Measurements from ENCODE around the gene CSK.
"Not testable (repeated sequence)": the region's sequence is repeated elsewhere in the genome, so short reads cannot be mapped to it uniquely, and the experiment has no call there.

CSK gene

DNA sequence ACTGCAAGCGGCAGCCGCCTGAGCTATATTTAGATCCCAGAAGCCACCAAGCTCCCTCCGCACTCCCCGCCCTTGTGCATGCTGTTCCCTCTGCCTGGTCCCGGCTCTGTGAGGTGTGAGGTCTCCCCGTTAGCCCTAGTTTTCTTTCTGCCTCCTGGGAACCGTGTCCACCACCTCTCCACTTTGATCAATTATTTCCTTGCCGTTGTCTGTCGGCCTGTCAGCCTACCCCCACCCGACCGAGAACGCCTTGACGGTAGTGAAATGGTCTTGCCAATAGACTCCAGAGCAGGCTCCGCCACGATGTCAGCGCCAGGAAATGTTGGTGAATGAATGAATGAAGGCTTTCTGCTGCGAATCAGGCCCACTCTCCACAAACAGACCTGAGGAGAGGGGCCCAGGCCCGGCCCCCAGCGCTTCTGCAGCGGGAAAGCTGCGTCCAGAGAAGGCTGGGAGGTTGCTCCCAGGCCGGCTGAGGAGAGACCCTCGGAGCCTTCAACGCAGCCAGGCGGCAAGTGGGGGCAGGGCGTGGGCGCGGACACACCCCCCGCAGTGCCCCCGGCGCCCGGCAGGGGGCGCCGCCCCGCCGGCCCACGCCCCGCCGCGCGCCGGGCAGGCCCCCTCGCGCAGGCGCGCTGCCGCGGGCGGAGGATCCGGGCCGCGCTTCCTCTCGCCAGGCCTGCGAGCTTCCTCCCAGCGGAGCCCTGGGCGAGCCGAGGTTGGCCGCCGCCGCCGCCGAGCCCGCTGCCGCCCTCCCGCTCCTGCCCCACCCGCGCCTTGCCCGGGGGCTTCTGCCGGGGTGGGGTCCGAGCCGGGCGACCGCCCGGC lies at the start of gene CSK:
CSK (plus strand) TSS at position 650 of the 828 bp plus-strand sequence. CDS start 16,218 bp downstream, outside the sequence.
- TF ChIP-seq, protein P1, sequence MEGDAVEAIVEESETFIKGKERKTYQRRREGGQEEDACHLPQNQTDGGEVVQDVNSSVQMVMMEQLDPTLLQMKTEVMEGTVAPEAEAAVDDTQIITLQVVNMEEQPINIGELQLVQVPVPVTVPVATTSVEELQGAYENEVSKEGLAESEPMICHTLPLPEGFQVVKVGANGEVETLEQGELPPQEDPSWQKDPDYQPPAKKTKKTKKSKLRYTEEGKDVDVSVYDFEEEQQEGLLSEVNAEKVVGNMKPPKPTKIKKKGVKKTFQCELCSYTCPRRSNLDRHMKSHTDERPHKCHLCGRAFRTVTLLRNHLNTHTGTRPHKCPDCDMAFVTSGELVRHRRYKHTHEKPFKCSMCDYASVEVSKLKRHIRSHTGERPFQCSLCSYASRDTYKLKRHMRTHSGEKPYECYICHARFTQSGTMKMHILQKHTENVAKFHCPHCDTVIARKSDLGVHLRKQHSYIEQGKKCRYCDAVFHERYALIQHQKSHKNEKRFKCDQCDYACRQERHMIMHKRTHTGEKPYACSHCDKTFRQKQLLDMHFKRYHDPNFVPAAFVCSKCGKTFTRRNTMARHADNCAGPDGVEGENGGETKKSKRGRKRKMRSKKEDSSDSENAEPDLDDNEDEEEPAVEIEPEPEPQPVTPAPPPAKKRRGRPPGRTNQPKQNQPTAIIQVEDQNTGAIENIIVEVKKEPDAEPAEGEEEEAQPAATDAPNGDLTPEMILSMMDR (IDR thresholded peaks at IDR 0.05), result peak; percentile 32
- H2AFZ ChIP-seq, result peak within 1 kb of the TSS; percentile 58
- no peaks in the 10 kb centered on the region for H3K27me3 ChIP-seq (ENCODE audit: control insufficient read depth, insufficient read depth, low read length)
- H3K4me2 ChIP-seq (ENCODE audit: low read length), result peak within 1 kb of the TSS; percentile 78
- no peak within 1 kb of the TSS for H3K9ac ChIP-seq
- no peaks in the 10 kb centered on the region for H3K9me3 ChIP-seq (ENCODE audit: control insufficient read depth, low read length)
- peaks cover 13% of the 10 kb centered on the region for H3K4me1 ChIP-seq
- H3K79me2 ChIP-seq, result peaks cover 6% of the 10 kb centered on the region
- peak within 1 kb of the TSS; percentile 69 for H3K4me3 ChIP-seq (ENCODE audit: low read depth, low read length)
- H3K27ac ChIP-seq, result peak within 1 kb of the TSS; percentile 11
- no peaks in the 10 kb centered on the region for H3K36me3 ChIP-seq (ENCODE audit: control insufficient read depth, insufficient read depth, low read length)

DNA sequence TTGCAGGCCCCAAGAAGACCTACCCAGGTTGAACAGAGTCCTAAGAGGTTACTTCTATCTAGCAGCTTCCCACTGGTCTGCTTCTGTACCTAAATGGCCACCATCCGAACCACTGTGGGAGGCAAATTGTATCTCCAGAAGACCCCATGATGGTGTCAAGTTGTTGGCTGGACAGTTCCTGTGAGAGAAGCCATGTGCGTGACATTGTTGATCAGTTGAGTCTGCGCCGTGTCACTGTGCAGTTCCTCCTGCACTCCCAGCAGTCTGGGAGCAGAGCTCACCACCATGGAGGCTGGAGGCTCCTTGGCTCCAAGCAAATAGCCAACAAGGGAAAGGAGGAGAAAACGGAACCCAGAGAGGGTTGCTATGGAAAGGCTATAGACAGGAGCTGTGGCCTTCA lies 49.0 kb upstream of the CSK start:
- Histone ChIP-seq H3K27me3 (ENCODE audit: control insufficient read depth, insufficient read depth, low read length) (no peaks in the 10 kb centered on the region), H3K9ac (no peak overlapping the region), H3K4me3 (ENCODE audit: low read depth, low read length) (no peak overlapping the region), H3K27ac (no peak overlapping the region), H3K79me2 (no peaks in the 10 kb centered on the region), H3K4me2 (ENCODE audit: low read length) (no peak overlapping the region), H2AFZ (no peak overlapping the region), H3K36me3 (ENCODE audit: control insufficient read depth, insufficient read depth, low read length) (no peaks in the 10 kb centered on the region), H3K9me3 (ENCODE audit: control insufficient read depth, low read length) (no peaks in the 10 kb centered on the region), H3K4me1 (no peaks in the 10 kb centered on the region)
- TF ChIP-seq, protein P1 (IDR thresholded peaks at IDR 0.05), result no peak

- no peaks in the 10 kb centered on the region for H3K27me3 ChIP-seq (ENCODE audit: control insufficient read depth, insufficient read depth, low read length)
- no peak overlapping the region for H3K9ac ChIP-seq
- no peak overlapping the region for H3K27ac ChIP-seq
- H2AFZ ChIP-seq, result no peak overlapping the region
- no peak overlapping the region for H3K4me3 ChIP-seq (ENCODE audit: low read depth, low read length)
- no peaks in the 10 kb centered on the region for H3K79me2 ChIP-seq
- TF ChIP-seq, protein P1 (IDR thresholded peaks at IDR 0.05), result no peak
- H3K9me3 ChIP-seq (ENCODE audit: control insufficient read depth, low read length), result no peaks in the 10 kb centered on the region
- H3K36me3 ChIP-seq (ENCODE audit: control insufficient read depth, insufficient read depth, low read length), result no peaks in the 10 kb centered on the region
- H3K4me2 ChIP-seq (ENCODE audit: low read length), result no peak overlapping the region
- no peaks in the 10 kb centered on the region for H3K4me1 ChIP-seq
Measured at GRCh38 chr15:74733269-74733668, 48.6 kb upstream of the CSK start.

DNA sequence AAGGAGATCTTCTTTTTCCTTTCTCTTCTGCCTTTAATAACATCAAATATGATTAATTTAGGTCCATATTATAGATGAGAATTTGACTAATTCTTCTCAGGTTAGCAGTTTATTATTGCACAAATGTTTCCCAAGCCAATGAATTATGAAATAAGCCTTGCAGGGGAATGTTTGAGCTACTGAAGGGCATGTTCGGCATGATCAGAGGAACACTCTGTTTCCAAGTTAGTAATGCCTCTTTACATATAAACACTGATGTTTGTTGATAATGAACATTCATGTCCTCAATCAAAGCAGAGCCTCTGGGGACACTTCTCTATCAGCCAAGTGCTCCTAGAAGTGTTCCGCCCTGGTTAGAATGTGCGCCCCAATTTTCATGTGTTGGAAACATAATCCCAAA lies 46.6 kb upstream of the CSK start:
- Histone ChIP-seq H2AFZ (no peak overlapping the region), H3K9ac (no peak overlapping the region), H3K27me3 (ENCODE audit: control insufficient read depth, insufficient read depth, low read length) (no peaks in the 10 kb centered on the region), H3K4me1 (no peaks in the 10 kb centered on the region), H3K4me3 (ENCODE audit: low read depth, low read length) (no peak overlapping the region), H3K4me2 (ENCODE audit: low read length) (no peak overlapping the region), H3K79me2 (no peaks in the 10 kb centered on the region), H3K36me3 (ENCODE audit: control insufficient read depth, insufficient read depth, low read length) (no peaks in the 10 kb centered on the region), H3K27ac (no peak overlapping the region), H3K9me3 (ENCODE audit: control insufficient read depth, low read length) (no peaks in the 10 kb centered on the region)
- TF ChIP-seq, protein P1 (IDR thresholded peaks at IDR 0.05), result no peak

DNA sequence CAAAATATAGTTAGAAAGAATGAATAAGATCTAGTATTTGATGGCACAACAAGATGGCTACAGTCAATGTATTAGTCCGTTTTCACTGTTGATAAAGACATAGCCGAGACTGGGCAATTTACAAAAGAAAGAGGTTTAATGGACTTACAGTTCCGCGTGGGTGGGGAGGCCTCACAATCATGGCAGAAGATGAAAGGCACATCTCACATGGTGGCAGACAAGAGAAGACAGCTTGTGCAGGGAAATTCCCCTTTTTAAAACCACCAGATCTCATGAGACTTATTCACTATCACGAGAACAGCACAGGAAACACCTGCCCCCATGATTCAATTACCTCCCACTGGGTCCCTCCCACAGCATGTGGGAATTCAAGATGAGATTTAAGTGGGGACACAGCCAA lies 43.6 kb upstream of the CSK start:
- not testable (repeated sequence) for H3K36me3 ChIP-seq (ENCODE audit: control insufficient read depth, insufficient read depth, low read length); H3K27ac ChIP-seq; H3K79me2 ChIP-seq; H3K4me1 ChIP-seq; H3K9ac ChIP-seq; H3K4me3 ChIP-seq (ENCODE audit: low read depth, low read length); H3K9me3 ChIP-seq (ENCODE audit: control insufficient read depth, low read length); H3K27me3 ChIP-seq (ENCODE audit: control insufficient read depth, insufficient read depth, low read length); H3K4me2 ChIP-seq (ENCODE audit: low read length); H2AFZ ChIP-seq

Data from parathyroid adenoma (tissue), 2 donors.